ENCODE results near the gene GPATCH8.

GPATCH8 gene

DNA sequence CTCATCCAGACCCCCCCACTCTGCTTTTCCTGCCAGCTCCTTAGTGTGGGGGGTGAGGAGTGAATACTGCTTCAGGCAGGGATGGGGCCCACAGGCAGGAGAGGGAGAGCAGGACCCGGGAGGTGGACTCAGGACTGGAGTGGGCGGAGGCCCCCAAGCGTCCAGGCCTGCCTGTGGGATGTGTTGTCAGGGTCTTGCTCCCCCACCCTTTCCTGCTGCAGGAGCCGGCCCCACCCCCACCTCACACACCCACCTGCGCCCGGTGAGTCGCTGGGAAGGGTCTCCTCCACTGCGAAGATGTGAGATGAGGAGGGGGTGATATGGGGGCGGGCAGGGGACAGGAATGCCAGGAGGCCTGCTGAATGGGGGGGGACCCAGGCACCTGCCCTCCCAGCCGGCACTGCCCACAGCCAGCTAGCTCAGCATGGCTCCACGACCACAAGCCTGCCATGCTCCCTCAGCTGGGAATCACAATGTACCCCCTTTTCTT, 140.7 kb downstream of the GPATCH8 start:
- H2AFZ ChIP-seq (ENCODE audit: low read depth), result peak overlapping the region; percentile 98; the same call in 1 of the 2 replicates
- H3K4me3 ChIP-seq (IDR thresholded peaks at IDR 0.05; ENCODE audit: insufficient read depth, low read depth, low read length), result no peak overlapping the region
- H3K36me3 ChIP-seq (ENCODE audit: insufficient read depth), result no peaks in the 10 kb centered on the region
- peaks cover 16% of the 10 kb centered on the region for H3K4me1 ChIP-seq (ENCODE audit: low read depth, poor library complexity, severe bottlenecking)
- no peaks in the 10 kb centered on the region for H3K79me2 ChIP-seq (ENCODE audit: insufficient read depth, low read depth)
- peaks cover 32% of the 10 kb centered on the region for H3K27me3 ChIP-seq (ENCODE audit: insufficient read depth, low read depth)
- H3K4me2 ChIP-seq, result peak overlapping the region; percentile 85
- H3K9ac ChIP-seq, result no peak overlapping the region
- H3K27ac ChIP-seq, result no peak overlapping the region
- TF ChIP-seq, protein P1, sequence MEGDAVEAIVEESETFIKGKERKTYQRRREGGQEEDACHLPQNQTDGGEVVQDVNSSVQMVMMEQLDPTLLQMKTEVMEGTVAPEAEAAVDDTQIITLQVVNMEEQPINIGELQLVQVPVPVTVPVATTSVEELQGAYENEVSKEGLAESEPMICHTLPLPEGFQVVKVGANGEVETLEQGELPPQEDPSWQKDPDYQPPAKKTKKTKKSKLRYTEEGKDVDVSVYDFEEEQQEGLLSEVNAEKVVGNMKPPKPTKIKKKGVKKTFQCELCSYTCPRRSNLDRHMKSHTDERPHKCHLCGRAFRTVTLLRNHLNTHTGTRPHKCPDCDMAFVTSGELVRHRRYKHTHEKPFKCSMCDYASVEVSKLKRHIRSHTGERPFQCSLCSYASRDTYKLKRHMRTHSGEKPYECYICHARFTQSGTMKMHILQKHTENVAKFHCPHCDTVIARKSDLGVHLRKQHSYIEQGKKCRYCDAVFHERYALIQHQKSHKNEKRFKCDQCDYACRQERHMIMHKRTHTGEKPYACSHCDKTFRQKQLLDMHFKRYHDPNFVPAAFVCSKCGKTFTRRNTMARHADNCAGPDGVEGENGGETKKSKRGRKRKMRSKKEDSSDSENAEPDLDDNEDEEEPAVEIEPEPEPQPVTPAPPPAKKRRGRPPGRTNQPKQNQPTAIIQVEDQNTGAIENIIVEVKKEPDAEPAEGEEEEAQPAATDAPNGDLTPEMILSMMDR (conservative IDR thresholded peaks at IDR 0.05; ENCODE audit: low read depth, low read length), result no peak
- H4K20me1 ChIP-seq (ENCODE audit: insufficient read depth), result no peaks in the 10 kb centered on the region

DNA sequence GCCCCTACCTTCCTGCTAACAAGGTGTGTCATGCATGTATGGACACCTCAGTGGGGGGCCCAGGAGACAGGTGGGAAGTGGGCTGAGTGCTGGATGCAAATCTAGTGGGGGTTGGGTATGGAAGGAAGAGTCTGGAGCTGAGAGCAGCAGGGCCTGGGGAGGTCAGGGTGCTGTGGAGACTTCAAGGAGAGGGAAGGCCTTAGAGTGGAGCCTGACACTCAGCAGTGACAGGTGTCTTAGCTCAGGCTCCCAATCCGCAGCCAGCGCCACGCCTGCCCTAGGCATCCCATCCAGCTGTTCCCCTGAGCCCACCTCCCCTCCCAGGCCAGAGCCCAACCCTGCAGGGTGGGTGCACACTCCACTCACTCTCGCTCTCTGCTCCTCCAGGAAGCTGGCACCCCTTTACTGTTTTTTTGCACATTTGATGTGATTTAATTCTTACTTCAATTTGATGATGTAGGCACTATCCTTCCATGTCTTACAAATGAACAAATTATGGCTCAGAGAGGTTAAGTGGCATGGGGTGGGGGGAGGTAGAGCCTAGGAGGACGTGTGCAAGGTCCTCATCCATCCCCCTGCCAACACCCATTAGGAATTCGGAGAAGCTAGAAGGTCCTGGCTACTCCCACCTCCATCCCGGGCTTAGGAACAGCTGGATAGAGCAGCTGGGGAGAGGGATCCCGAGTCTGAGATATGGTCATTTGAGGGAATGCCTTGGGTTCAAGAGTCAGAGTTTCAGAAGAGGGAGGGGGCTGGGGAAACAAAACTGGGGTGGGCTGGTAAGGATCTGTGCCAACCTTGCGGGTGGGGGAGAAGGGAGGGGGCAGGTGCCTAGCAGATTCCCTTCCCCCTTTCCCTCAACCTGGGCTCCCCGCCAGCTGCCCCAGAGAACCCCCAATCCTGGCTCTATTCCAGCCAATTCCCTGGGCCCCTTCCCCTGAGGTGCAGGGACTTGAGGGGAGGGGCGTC, 141.6 kb downstream of the GPATCH8 start:
- Histone ChIP-seq H3K27me3 (ENCODE audit: insufficient read depth, low read depth) (peaks cover 24% of the 10 kb centered on the region), H3K4me3 (IDR thresholded peaks at IDR 0.05; ENCODE audit: insufficient read depth, low read depth, low read length) (no peak overlapping the region), H3K36me3 (ENCODE audit: insufficient read depth) (no peaks in the 10 kb centered on the region), H3K4me2 (no peak overlapping the region), H3K27ac (no peak overlapping the region), H3K79me2 (ENCODE audit: insufficient read depth, low read depth) (no peaks in the 10 kb centered on the region), H4K20me1 (ENCODE audit: insufficient read depth) (no peaks in the 10 kb centered on the region), H3K4me1 (ENCODE audit: low read depth, poor library complexity, severe bottlenecking) (peaks cover 16% of the 10 kb centered on the region), H2AFZ (ENCODE audit: low read depth) (no peak overlapping the region), H3K9ac (no peak overlapping the region)
- TF ChIP-seq, protein P1 (conservative IDR thresholded peaks at IDR 0.05; ENCODE audit: low read depth, low read length), result no peak

DNA sequence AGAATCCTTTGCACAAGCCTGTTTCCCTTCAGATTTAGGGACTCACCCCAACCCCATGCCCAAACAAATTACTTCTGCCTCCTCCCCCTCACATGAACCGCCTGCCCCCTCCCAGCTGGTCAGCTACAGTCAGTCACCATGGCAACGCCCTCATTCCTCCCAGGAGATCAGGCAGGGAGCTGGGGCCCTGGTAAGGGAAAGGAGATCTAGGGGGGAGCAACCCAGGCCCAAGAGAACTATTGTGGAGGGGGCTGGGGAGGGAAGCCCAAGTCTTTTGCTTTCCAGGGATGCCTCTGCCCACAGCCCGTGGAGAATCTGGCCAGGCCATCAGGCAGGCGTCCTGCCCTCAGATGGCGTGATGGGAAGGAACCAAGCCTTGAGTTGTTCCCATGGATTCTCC, 142.4 kb downstream of the GPATCH8 start:
- Histone ChIP-seq H3K27me3 (ENCODE audit: insufficient read depth, low read depth) (peaks cover 17% of the 10 kb centered on the region), H3K4me3 (IDR thresholded peaks at IDR 0.05; ENCODE audit: insufficient read depth, low read depth, low read length) (no peak overlapping the region), H3K9ac (no peak overlapping the region), H3K4me2 (no peak overlapping the region), H3K4me1 (ENCODE audit: low read depth, poor library complexity, severe bottlenecking) (peaks cover 16% of the 10 kb centered on the region), H2AFZ (ENCODE audit: low read depth) (no peak overlapping the region), H3K27ac (no peak overlapping the region), H3K36me3 (ENCODE audit: insufficient read depth) (no peaks in the 10 kb centered on the region), H4K20me1 (ENCODE audit: insufficient read depth) (no peaks in the 10 kb centered on the region), H3K79me2 (ENCODE audit: insufficient read depth, low read depth) (no peaks in the 10 kb centered on the region)
- TF ChIP-seq, protein P1 (conservative IDR thresholded peaks at IDR 0.05; ENCODE audit: low read depth, low read length), result no peak

DNA sequence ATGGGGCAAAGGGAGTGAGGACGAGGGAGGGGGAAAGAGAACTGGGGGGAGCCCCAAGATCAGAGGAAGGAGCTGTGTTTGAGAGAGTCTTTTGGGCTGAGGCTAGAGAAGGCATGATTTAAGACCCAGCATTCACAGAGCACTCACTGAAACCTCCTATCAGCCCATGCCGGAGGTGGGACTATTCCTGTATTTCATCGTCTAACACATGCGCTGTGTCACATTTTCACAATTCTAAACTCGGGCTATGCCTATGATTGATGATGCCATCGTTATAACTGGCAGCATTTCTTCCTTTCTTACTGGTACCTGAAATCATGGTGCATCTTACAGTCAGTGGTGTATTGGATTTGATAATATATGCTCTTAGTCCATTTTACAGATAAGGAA, 143.1 kb downstream of the GPATCH8 start:
- Histone ChIP-seq H3K27ac (no peak overlapping the region), H3K4me2 (no peak overlapping the region)

More for the DNA sequence above, 143.1 kb downstream of the GPATCH8 start:
- Histone ChIP-seq H3K9ac (no peak overlapping the region), H2AFZ (ENCODE audit: low read depth) (no peak overlapping the region), H4K20me1 (ENCODE audit: insufficient read depth) (no peaks in the 10 kb centered on the region), H3K79me2 (ENCODE audit: insufficient read depth, low read depth) (no peaks in the 10 kb centered on the region), H3K27me3 (ENCODE audit: insufficient read depth, low read depth) (peaks cover 10% of the 10 kb centered on the region; the same call in 1 of the 2 replicates), H3K4me3 (IDR thresholded peaks at IDR 0.05; ENCODE audit: insufficient read depth, low read depth, low read length) (no peak overlapping the region), H3K36me3 (ENCODE audit: insufficient read depth) (no peaks in the 10 kb centered on the region), H3K4me1 (ENCODE audit: low read depth, poor library complexity, severe bottlenecking) (peaks cover 16% of the 10 kb centered on the region)
- TF ChIP-seq, protein P1 (conservative IDR thresholded peaks at IDR 0.05; ENCODE audit: low read depth, low read length), result no peak
